HFFc6 (cell line): Measurements from ENCODE around the gene CCDC60. TPM values are rescaled to one million over a fixed set of nuclear protein-coding genes. Genes with fewer than 3 reads are reported as not detected.

ENCODE experiments used
- DNase-seq: peaks from one replicate; pipeline ENCODE4 v3.0.0-alpha.2; 2018
- H3K27ac Mint-ChIP-seq: 2 replicates; pipeline ENCODE4 v1.8.0; 2020; ENCODE audit warnings: mild to moderate bottlenecking, mixed read lengths
- H3K27me3 Mint-ChIP-seq: 2 replicates; pipeline ENCODE4 v1.8.0; 2021; ENCODE audit warnings: mild to moderate bottlenecking, moderate library complexity, mixed read lengths; ENCODE audit not compliant: insufficient read depth
- H3K36me3 Mint-ChIP-seq: 2 replicates; pipeline ENCODE4 v1.8.0; 2021; ENCODE audit warnings: low read depth, mixed read lengths
- H3K4me1 Mint-ChIP-seq: 2 replicates; pipeline ENCODE4 v1.8.0; 2020; ENCODE audit warnings: low read depth, mixed read lengths
- H3K4me3 Mint-ChIP-seq: 2 replicates; pipeline ENCODE4 v1.8.0; 2020; ENCODE audit warnings: mild to moderate bottlenecking, moderate library complexity, mixed read lengths
- H3K9me3 Mint-ChIP-seq: 2 replicates; pipeline ENCODE4 v1.8.0; 2020; ENCODE audit warnings: mild to moderate bottlenecking, mixed read lengths
- CTCF ChIP-seq: fragments of 200-600 bp; sonication (generic); IDR thresholded peaks from 2 replicates; pipeline ENCODE4 v1.5.0; 2021; ENCODE audit warnings: antibody characterized with exemption, mild to moderate bottlenecking
- total RNA-seq, 6 experiments: library from RNA; stranded (reverse); fragmentation: NEBNext Ultra II Directional; extraction: Animal tissue kit (Norgen Biotek cat#: 25700); gene quantifications; 2 replicates in 1 of 6; 3 replicates in 5 of 6; pipeline ENCODE4 v1.2.3, GENCODE V29; 2021

The CCDC60 gene
- total RNA-seq, 6 experiments from 2014 or later: not detected

DNA sequence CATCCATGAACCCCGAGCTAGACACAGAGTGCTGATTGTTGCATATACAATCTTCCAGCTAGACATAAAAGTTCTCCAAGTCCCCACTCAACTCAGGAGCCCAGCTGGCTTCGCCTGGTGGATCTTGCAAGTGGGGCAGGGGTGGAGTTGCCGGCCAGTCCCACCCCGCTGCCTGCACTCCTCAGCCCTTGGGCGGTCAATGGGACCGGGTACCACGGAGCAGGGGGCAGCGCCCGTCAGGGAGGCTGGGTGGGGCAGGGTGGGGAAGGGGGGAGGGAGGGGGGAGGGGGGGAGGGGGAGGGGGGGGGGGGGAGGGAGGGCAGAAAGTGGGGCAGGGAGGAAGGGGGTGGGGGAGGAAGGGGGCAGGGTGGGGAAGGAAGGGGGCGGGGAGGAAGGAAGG is 63.0 kb downstream of the CCDC60 start:
- no peak for DNase-seq
- Mint-ChIP-seq H3K4me3 (no peak overlapping the region), H3K9me3 (peaks cover 53% of the 10 kb centered on the region), H3K27me3 (no peaks in the 10 kb centered on the region), H3K4me1 (no peaks in the 10 kb centered on the region), H3K36me3 (no peaks in the 10 kb centered on the region; the same call in 1 of the 2 replicates), H3K27ac (no peak overlapping the region)
- TF ChIP-seq CTCF: no peak

DNA sequence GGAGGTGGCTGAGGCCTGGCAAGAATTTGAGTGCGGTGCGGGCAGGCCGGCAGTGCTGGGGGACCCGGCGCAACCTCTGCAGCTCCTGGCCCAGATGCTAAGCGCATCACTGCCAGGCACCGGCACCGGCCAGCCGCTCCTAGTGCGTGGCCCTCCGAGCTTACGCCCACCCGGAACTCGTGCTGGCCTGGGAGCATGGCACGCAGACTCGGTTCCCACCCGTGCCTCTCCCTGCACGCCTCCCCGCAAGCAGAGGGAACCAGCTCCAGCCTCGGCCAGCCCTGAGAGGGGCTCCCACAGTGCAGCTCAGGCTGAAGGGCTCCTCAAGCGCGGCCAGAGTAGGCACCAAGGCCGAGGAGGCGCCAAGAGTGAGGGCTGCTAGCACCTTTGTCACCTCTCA is 63.7 kb downstream of the CCDC60 start:
- H3K36me3 Mint-ChIP-seq: no peaks in the 10 kb centered on the region; the same call in 1 of the 2 replicates
- no peak overlapping the region for H3K4me3 Mint-ChIP-seq
- no peaks in the 10 kb centered on the region for H3K4me1 Mint-ChIP-seq
- H3K27ac Mint-ChIP-seq: no peak overlapping the region
- TF ChIP-seq CTCF: no peak
- H3K27me3 Mint-ChIP-seq: no peaks in the 10 kb centered on the region
- no peak for DNase-seq
- H3K9me3 Mint-ChIP-seq: peaks cover 52% of the 10 kb centered on the region

DNA sequence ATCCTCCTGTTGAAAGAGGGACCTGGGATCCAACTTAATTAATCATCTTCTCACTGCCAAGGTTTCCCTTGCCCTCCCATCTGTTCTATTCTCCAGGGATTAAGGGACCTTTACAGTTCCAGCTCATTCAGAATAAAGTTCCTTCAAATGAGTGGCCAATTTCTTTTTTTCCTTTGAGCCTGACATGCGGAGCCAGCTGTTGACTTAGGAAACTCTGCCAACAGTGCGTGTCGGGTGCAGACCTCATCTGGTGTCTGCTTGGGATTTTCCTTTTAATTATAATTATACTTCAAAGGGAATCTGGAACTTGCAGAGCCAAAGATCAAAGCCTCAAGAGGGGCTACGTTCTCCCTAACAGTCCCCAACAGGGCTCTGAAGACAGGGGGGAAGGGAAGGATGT is 64.8 kb downstream of the CCDC60 start:
- no peak overlapping the region for H3K27ac Mint-ChIP-seq
- no peaks in the 10 kb centered on the region; the same call in 1 of the 2 replicates for H3K36me3 Mint-ChIP-seq
- no peak for TF ChIP-seq CTCF
- H3K27me3 Mint-ChIP-seq: peaks cover 1% of the 10 kb centered on the region; the same call in 1 of the 2 replicates
- no peak for DNase-seq
- H3K4me1 Mint-ChIP-seq: no peaks in the 10 kb centered on the region
- H3K4me3 Mint-ChIP-seq: no peak overlapping the region
- peaks cover 47% of the 10 kb centered on the region for H3K9me3 Mint-ChIP-seq

- no peaks in the 10 kb centered on the region for H3K36me3 Mint-ChIP-seq
- peaks cover 17% of the 10 kb centered on the region for H3K9me3 Mint-ChIP-seq
- no peak for DNase-seq
- H3K27me3 Mint-ChIP-seq: peaks cover 5% of the 10 kb centered on the region; the same call in 1 of the 2 replicates
- no peak overlapping the region for H3K27ac Mint-ChIP-seq
- H3K4me3 Mint-ChIP-seq: no peak overlapping the region
- no peak for TF ChIP-seq CTCF
- no peaks in the 10 kb centered on the region for H3K4me1 Mint-ChIP-seq
These were observed 71.8 kb downstream of the CCDC60 start for GRCh38 chr12:119406308-119406707.

DNA sequence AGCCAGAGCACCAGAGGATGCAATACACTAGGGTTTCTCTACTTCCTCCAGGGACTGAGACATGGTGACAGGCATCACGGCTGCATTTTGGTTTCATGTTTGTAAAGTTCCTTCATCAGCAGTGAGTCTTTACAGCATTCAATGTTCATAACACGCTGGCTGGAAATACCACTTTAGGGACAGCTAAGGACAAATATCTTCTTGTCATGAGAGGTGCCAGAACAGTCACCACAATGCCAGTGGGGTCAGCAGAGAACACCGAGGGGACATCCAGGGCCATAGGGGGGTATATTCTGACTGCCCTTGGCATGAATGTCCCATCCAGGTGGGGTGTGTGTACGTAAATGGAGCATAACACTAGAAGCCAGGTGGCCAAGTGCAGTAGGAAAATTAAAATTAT is 72.3 kb downstream of the CCDC60 start:
- Mint-ChIP-seq H3K27me3 (peaks cover 5% of the 10 kb centered on the region), H3K9me3 (peaks cover 16% of the 10 kb centered on the region), H3K4me3 (no peak overlapping the region), H3K27ac (no peak overlapping the region), H3K4me1 (no peaks in the 10 kb centered on the region), H3K36me3 (no peaks in the 10 kb centered on the region)
- TF ChIP-seq CTCF: no peak
- no peak for DNase-seq

DNA sequence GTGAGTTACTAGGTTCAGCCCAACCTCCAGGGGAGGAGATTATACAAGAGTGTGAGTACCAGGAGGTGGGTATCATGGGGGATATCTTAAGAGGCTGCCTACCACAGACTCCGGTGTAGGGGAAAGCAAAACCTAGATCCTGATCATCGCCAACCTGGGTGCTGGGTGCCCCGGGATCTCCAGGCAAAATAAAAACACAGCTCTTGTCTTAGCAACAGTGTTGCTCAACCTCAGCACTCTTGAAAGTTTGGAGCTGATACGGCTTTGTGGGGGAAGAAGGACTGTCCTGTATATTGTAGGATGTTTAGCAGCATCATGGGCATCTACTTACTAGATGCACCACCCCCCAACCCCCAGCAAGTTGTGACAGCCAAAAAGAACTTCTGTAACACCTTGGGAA is 74.5 kb downstream of the CCDC60 start:
- no peaks in the 10 kb centered on the region for H3K36me3 Mint-ChIP-seq
- no peak overlapping the region for H3K4me3 Mint-ChIP-seq
- H3K4me1 Mint-ChIP-seq: no peaks in the 10 kb centered on the region
- H3K9me3 Mint-ChIP-seq: peaks cover 8% of the 10 kb centered on the region
- H3K27ac Mint-ChIP-seq: no peak overlapping the region
- peaks cover 5% of the 10 kb centered on the region for H3K27me3 Mint-ChIP-seq
- no peak for DNase-seq
- TF ChIP-seq CTCF: no peak
